ENCODE data around the gene CARNS1.

- no peak for TF ChIP-seq CTCF (IDR thresholded peaks at IDR 0.05; ENCODE audit: insufficient read depth, low read length)
- no peak for TF ChIP-seq SPI1 (IDR thresholded peaks at IDR 0.05; ENCODE audit: borderline replicate concordance, low read depth)
- TF ChIP-seq REST (IDR thresholded peaks at IDR 0.05; ENCODE audit: insufficient replicate concordance, low read depth): no peak
- TF ChIP-seq POLR2AphosphoS5 (IDR thresholded peaks at IDR 0.05; ENCODE audit: low read depth): no peak
- TF ChIP-seq GABPA (IDR thresholded peaks at IDR 0.05; ENCODE audit: low read depth): no peak
These were observed 6.9 kb upstream of the CARNS1 start for GRCh38 chr11:67408437-67409200.

All from HL-60 (cell line).